ENCODE measurements around the gene SLC5A10.
"Not testable (repeated sequence)": the region's sequence is repeated elsewhere in the genome, so short reads cannot be mapped to it uniquely, and the experiment has no call there.

The SLC5A10 gene

DNA sequence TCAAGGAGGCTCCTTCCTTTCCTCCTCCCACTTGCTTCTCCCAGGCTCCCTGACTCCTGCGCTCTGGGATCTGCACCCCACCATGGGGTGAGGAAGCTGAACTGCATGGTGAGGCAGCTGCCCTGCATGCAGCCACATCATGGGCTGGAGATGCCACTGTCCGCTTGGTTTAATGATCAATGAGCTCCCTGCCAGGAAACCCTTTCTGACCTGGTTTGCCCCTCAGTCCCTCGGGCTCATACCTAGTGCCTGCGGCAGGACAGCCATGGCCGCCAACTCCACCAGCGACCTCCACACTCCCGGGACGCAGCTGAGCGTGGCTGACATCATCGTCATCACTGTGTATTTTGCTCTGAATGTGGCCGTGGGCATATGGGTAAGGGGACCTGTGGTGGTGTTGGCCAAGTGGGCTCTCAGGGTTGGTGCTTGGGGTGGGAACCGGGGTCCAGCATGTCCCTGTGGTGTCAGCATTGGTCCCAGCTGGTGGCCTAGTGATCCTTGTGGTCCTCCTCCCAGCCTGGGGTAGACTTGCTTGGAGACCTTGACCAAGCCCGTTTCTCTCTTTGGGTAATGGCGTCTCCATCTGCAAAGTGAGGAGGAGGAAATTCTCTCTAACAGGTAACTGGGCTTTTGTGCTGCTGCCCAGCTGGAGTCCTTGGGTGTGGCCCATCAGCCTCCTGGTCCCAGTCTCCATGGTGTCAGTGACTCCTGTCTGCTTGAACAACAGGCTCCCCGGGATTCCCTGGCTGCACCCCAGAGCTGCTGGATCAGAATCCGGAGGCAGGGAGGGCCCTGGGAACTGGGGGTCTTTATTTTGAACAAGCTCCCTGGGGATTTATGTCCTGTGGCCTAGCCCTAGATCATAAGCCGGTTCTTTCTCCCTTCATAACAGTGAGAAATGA lies at the start of gene SLC5A10:
Gene SLC5A10 (plus strand): TSS at position 225 of the 902 bp plus-strand sequence. CDS start 41 bp downstream, at position 266.
- DNase-seq (ENCODE audit: low spot score), result peak; percentile 12

DNA sequence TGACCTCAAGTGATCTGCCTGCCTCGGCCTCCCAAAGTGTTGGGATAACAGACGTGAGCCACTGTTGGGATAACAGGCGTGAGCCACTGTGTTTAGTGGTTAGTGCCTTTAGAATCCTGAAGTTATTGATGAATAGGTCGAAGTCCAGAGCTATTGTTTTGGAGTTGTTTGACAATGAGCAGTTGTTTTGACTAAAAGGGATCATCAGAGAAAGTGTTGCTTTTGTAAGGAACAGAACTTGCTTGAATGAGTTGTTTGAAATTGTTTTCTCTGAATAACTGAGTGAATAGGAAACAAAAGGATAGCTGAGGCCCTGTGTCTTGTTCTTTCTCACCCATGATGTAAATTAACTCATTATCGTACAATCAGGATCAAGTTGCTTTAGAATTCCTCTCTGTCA lies 47.5 kb upstream of the SLC5A10 start:
- DNase-seq (ENCODE audit: low spot score), result no peak

DNA sequence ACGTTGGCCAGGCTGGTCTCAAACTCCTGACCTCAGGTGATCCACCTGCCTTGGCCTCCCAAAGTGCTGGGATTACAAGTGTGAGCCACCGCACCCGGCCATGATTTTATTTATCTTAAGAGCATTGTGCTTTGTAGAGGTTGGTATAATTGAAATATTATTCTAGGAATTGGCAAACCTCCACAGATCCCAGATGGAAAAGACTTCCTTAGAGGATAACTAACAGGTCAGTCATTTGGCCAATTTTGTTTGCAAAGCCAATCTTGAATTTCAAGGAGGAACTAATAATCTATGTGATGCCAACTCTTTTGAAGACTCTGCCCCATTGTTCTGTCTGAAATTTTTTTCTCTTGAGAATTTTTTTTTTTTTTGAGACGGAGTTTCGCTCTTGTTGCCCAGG lies 46.7 kb upstream of the SLC5A10 start:
- DNase-seq (ENCODE audit: low spot score), result no peak

DNA sequence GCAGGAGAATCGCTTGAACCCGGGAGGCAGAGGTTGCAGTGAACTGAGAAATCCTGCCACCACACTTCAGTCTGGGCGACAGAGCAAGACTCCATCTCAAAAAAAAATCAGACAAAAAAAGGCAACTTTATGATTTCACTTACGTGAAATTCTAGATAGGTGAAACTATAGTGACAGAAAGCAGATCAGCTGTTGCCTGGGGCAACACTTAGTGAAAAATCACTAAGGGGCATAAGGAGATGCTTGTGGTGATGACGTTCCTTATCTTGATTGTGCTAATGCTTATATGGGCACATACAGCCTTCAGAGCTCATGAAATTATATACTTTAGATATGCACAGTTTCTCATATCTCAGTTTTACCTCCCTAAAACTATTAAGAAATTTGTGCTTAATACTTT lies 41.6 kb upstream of the SLC5A10 start:
- DNase-seq (ENCODE audit: low spot score), result no peak

DNA sequence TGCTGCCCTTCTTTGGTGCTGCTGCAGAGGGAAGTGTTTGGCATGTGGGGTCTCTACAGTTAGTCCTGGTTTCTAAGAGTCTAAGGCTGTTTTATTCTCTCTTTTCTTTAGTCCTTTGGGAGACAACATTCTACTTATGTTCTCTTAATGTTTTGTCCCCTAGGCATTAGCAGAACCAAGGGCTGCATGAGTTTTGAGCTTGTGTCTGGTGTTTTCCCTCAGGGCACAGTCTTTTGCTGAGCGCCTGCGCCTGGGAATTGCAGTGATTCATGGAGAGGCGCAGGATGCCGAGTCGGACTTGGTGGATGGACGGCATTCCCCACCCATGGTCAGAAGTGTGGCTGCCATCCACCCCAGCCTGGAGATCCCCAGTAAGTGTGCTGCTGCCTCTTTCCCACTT lies 41.1 kb upstream of the SLC5A10 start:
- no peak for DNase-seq (ENCODE audit: low spot score)

DNA sequence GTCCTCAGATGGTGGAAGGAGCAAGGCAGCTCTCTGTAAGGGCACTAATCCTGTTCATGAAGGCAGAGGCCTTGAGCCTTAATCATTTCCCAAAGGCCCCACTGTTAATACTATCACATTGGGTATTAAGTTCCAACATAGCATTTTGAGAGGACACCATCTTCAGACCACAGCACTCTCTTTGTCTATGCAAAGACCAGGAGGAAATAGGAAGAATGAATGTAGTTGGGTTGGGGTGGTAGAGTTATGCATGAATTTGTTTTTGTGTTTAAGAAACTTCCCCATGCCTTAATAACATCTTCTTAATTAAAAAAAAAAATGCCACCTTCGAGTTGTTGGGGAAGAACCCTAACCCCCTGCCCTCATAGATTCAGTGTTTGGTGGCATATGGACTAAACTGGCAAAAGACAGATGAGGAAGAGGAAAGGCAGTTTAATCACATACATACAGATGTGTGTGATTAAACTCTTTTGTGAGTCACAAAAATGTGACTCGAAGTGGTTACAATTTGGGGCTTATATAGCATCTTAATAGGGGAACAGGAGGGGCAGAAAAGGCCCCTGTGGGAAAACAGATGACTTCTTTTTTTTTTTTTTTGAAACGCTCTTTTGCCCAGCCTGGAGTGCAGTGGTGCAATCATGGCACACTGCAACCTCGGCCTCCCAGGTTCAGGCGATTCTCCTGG lies 35.0 kb upstream of the SLC5A10 start:
- DNase-seq (ENCODE audit: low spot score), result no peak

DNA sequence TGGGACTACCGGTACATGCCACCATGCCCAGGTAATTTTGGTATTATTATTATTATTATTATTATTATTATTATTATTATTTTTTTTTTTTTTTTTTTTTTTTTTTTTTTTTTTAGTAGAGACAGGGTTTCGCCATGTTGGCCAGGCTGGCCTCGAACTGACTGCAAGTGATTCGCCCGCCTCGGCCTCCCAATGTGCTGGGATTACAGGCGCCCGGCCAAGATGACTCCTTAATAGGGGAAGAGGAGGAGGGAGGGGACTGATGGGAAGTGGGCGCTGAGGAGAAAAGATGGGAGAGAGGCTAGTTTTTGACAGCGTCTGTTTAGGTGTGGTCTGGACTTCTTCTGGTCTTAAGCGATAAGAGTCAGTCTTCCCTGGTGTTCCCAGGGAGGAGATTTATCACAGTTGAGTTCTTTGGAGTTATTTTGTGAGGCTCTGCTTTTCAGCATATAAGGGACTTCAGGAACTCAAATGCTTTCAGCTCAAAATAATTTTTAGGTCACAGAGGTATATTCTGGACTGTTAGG lies 34.4 kb upstream of the SLC5A10 start:
- DNase-seq (ENCODE audit: low spot score), result no peak

DNA sequence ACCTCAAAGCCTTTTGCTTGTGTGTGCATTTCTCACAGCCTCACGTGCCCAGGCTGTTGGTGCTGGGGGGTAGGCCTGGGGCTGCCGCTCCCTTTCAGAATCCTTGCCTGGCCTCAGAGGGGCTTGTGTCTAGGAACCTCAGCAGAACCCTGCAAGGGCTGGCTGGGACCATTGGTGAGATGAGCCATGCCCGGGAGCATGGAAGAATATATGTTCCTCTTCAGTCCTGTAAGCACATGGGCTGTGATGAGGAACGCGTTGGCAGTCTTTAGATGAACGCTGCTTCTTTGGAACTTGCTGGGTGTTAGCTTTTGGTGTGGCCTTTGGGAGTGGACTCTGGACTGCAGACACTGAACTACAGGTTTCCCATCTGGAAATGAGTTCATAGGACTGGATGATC lies 32.0 kb upstream of the SLC5A10 start:
- DNase-seq (ENCODE audit: low spot score), result no peak

DNA sequence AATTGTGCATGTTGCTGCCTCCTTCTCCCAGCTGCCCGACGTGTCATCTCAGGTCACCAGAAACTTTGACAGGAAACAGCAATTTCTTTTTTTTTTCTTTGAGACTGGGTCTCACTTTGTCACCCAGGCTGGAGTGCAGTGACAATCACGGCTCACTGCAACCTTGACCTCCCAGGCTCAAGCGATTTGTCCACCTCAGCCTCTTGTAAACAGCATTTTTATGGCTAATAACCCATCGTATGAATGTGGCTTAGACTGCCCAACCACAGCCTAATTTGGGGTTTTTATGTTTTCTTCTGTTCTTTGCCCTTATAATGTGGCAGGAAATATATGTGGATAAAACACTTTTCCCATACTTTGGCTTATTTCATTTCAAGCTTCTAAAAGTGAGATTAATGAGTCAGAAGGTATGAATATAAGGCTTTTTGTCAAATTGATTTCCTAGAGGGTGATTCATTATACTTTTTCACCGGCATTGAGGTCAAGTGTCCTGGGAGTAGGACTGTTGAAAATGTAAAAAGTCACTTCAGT lies 31.0 kb upstream of the SLC5A10 start:
- DNase-seq (ENCODE audit: low spot score), result no peak

DNA sequence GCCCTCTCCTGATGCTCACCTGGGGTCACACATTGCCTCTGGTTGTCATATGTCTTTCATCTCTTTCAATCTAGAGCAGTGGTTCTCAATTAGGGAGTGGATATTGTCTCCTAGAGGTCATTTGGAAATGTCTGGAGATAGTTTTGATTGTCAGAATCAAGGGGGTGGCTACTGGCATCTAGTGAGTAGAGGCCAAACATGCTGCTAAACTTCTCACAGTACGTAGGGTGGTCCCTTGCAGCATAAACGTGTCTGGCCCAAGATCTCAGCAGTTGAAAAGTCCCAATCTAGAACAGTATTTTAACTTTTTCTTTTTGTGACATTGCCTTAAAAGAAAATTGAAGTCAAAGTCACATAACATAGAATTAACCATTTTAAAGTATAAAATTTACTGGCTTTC lies 30.5 kb upstream of the SLC5A10 start:
- DNase-seq (ENCODE audit: low spot score), result no peak

DNA sequence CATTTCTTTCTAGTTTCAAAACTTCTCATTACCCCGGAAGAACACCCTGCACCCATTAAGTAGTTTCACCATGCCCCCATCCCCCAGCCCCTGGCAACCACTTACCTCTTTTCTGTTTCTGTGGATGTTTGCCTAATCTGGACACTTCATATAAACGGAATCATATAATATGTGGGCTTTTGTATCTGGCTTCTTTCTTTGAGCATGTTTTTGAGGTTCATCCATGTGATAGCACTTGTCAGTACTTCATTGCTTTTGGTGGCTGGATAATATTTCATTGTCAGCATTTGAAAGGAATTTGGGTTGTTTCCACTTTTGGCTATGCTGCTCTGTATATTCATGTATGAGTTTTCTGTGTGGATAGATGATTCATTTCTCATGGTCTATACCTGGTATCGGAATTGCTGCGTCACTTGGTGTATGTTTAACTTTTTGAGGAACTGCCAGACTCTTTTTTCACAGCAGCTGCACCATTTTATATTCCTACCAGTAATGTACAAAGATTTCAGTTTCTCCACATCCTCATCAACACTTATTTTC lies 30.0 kb upstream of the SLC5A10 start:
- DNase-seq (ENCODE audit: low spot score), result no peak

DNA sequence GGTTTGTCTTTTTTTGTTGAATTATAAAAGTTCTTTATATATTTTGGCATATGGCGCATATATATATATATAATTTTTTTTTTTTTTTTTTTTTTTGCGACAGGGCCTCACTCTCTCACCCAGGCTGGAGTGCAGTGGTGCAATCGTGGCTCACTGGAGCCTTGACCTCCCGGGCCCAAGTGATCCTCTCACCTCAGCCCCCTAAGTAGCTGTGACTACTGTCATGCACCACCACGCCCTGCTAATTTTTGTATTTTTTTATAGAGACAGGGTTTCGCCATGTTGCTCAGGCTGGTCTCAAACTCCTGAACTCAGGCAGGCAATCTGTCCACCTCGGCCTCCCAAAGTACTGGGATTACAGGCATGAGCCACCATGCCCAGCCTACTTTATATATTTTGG lies 29.4 kb upstream of the SLC5A10 start:
- not testable (repeated sequence) for DNase-seq (ENCODE audit: low spot score)

DNA sequence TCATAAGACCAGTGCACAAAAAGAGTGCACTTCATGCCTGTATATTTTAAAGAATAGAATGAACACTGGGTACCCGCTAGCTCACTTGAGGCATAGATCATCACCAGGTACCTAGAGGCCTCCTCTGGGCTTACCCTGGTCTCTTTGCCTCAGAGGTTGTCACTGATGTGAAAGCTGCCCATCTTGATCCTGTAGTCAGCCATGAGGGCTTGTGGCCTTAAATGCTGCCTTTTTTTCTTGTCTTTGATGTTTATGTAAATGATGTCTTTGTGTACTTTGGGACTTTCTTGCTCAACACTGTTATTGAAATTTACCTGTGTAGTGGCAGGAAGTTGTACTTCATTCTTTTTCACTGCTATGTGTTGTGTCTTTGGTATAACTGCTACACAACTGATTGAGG lies 26.8 kb upstream of the SLC5A10 start:
- DNase-seq (ENCODE audit: low spot score), result no peak

DNA sequence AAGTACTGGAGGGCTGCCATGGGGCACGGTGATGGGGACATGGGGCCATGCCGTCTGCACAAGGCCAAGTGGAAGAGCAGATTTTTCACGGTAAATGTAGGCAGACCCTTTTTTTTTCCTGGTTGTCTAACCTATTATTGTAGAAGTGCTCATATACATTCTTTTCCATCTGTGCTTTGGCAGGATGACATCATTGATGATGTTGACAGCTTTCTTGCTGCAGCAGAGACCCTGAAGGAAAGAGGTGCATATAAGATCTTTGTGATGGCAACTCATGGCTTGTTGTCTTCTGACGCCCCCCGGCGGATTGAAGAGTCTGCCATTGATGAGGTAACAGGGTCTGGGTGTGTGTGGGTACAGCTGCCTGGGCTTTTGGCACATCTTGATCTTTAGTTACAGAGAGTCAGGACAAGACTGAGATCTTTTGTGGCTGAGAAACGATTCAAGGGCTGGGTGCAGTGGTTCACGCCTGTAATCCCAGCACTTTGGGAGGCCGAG lies 23.3 kb upstream of the SLC5A10 start:
- DNase-seq (ENCODE audit: low spot score), result no peak

DNA sequence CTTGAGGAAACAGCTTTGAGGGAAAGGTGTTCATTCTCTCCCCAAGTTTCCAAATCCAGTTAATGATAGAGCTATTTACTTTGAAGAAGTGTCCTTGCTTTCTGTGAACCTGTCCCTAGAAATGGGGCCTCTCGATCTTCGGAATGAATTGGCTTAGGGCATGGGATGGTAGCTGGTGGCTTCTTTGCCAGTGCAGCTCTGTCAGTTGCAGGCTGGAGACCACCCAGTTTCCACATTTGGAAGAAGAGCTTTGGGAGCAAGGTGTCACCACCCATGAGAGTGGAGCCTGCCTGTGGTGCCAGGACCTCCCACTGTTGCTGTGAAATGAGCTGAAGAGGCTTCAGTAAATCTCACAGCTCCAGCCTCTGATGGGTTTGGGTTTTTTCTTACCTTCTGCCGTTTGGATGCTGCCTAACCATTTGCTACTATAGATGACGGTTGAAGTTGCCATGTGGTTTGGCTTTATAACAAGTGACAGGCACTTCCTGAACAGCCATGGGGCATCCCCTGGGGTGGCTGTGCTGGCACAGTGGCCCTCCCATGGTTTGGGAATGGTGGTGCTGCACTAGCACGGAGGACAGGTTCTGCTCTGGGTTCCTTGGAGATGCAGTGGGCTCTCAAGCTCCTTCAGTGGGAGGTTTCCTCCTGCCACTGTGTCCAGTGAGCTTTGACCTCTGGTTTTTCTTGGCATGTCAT lies 19.5 kb upstream of the SLC5A10 start:
- DNase-seq (ENCODE audit: low spot score), result no peak

DNA sequence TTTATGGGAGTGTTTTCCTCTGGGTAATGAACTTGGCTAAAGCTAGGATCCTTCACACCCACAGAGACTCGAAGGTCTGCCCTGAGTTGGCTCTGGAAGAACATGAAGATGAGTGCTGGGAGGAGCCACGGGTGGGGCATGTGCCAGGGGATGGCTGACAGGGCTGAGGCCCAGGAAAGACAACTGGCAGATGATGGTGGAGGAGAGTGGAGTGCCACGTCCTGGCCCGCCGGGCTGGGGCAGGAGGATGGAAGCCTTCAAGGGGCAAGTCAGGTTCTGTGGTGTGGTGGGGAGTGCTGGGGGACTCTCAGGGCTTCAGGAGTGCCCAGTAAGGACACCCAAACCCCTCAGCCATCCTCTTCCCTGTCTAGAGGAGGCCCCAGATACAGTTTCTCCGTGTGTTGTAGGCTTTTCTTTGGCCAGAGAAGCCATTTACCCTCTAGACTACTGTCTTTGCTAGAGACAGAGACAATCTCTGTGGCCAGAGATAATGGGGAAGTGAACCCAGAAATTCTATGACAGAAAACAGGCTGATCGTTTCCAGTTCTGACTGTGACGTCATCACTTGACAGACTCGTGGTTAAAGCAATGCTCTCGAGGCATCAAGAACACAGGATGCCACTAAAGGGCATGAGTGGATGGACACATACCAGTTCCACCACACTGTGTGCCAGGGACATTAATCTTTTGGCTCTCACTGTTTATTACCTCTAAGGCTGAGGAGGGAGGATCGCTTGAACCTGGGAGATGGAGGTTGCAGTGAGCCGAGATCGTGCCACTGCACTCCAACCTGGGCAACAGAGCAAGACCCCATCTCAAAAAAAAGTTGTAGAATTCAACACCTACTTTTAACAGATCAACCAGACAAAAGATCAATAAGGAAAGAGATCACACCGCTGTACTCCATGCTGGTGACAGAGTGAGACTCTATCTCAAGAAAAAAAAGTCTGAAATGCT lies 18.6 kb upstream of the SLC5A10 start:
- no peak for DNase-seq (ENCODE audit: low spot score)

DNA sequence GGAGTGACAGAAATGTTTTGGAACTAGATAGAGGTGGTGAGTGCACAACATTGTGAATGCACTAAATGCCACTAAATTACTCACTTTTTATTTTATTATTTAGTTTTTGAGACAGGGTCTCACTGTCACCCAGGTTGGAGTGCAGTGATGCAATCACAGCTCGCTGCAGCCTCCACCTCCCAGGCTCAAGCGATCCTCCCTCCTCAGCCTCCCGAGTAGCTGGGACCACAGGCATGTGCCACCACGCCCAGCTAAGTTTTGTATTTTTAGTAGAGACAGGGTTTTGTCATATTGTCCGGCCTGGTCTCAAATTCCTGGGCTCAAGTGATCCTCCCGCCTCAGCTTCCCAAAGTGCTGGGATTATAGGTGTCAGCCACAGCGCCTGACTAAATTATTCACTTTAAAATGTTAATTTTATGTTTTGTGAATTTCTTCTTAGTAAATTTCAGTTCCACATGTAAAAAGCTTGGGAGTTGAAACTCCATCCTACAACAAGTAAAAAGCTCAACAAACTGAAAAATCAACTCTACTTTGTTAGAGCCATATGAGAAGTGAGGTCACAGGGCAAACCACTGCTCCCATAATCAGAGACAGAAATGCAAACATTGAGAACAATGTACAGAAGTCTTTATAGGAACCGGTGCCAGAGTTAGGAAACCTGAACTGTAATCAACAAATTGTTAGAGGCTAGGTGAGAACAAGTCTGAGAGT lies 13.8 kb upstream of the SLC5A10 start:
- no peak for DNase-seq (ENCODE audit: low spot score)

DNA sequence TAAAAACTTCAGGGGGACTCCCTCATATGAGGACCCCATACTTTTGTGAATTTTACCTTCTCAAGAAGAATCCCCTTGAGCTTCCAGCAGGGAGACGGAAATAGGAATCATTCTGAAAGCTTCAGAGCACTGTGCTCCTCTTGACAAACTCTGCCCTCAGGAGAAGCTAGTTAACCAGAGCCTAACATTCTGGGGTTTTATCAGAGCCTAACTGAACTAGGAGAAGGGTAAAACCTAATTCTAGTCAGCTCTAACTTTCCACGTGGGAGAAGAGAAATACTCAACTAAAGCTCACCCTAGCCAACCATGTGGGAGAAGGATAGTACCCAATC lies 13.3 kb upstream of the SLC5A10 start:
- no peak for DNase-seq (ENCODE audit: low spot score)

DNA sequence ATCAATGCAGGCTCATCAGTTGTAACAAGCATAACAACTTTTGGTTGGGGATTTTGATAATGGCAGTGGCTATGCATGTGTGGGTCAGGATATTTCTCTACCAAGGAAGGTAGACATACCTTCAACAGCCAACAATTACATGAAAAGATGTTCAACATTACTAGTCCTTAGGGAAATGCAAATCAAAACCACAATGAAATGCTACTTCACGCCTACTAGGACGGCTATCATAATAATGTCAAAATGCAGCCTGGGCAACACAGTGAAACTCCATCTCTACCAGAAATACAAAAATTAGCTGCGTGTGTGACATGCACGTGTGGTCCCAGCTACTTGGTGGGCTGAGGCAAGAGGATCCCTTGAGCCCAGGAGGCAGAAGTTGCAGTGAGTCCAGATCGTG lies 7.3 kb upstream of the SLC5A10 start:
- DNase-seq (ENCODE audit: low spot score), result no peak

DNA sequence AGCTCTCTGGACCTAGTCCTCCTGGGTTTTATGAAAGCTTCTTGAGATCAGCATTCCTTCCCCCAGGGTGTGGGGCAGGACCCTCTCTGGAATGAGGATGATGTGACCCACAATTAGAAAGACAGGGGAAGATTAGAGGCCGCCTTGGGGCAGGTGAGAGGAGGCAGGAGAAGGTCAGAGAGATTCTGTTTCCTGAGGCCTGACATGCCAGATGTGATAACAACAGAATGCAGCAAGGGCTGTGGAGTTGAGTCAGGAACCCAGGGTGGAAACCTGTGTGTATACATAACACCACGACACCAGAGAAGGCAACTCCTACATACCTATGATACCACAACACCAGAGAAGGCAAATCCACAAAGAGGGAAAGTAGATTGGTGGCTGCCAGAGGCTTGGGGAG lies 5.4 kb upstream of the SLC5A10 start:
- DNase-seq (ENCODE audit: low spot score), result peak; percentile 22

Measured in AG08396 (cell line).